Psoas muscle (tissue), 8 donors: ENCODE results near the gene SQSTM1. TPM values are rescaled to one million over a fixed set of nuclear protein-coding genes. Genes with fewer than 3 reads are reported as not detected.

ENCODE experiments used
- ATAC-seq, 4 donors: fragments of 200-7000 bp; cut with Tn5 transposase; one replicate each; pipeline ENCODE4 v1.9.1; 2020; ENCODE audit warnings: moderate library complexity in 3 of 4, mild to moderate bottlenecking in 2 of 4
- DNase-seq, 2 donors: peaks; one replicate each; pipeline ENCODE4 v3.0.0-alpha.2; 2020
- H3K27ac ChIP-seq: fragments of 200-600 bp; one replicate; pipeline ENCODE4 v1.8.0; 2022
- H3K27me3 ChIP-seq, 3 donors: fragments of 200-600 bp in 1 of 3; one replicate each; pipeline versions ENCODE4 v1.6.1 to v1.8.0; 2013 to 2022; ENCODE audit warnings: low read length in 2 of 3, mild to moderate bottlenecking in 2 of 3, moderate library complexity in 1 of 3; ENCODE audit not compliant: insufficient read depth in 3 of 3
- H3K36me3 ChIP-seq, 2 donors: fragments of 200-600 bp in 1 of 2; one replicate each; pipeline versions ENCODE4 v1.6.1 to v1.8.0; 2013 to 2022; ENCODE audit warnings: low read depth in 1 of 2, mild to moderate bottlenecking in 1 of 2, moderate library complexity in 1 of 2; ENCODE audit not compliant: insufficient read depth in 1 of 2
- H3K4me1 ChIP-seq: fragments of 200-600 bp; one replicate; pipeline ENCODE4 v1.8.0; 2022
- H3K4me3 ChIP-seq: fragments of 200-600 bp; one replicate; pipeline ENCODE4 v1.8.0; 2022; ENCODE audit warnings: mild to moderate bottlenecking
- H3K9me3 ChIP-seq: fragments of 200-600 bp; one replicate; pipeline ENCODE4 v1.8.0; 2022
- WGBS, 3 donors: extraction: QIAGEN DNeasy Blood & Tissue Kit; methylation state at CpG; one replicate each; pipeline versions ENCODE4 v1.1.6 to v1.1.7; 2013; 5-methylcytosine and 5-hydroxymethylcytosine counted together
- intact Hi-C, 2 donors: fragments of 100-400 bp; cut with DNase I; formaldehyde crosslinking; loops; one replicate each; pipeline versions ENCODE4 v1.11.0 to v1.14.2; 2022
- polyA plus RNA-seq, 3 donors: library from polyadenylated mRNA; stranded (reverse); fragments of 200-250 nt; gene quantifications; one replicate each; pipeline ENCODE4 v1.2.3, GENCODE V29; 2013
- total RNA-seq, 4 donors: library from RNA; stranded (reverse); fragmentation: NEBNext Ultra II Directional in 2 of 4; extraction: Animal tissue kit (Norgen Biotek cat#: 25700) in 2 of 4; gene quantifications; one replicate each; pipeline versions ENCODE4 v1.2.1 to v1.2.4, GENCODE V29; 2021 to 2023
- TF ChIP-seq, protein P1 (sequence below): fragments of 200-600 bp; IDR thresholded peaks from one replicate; pipeline ENCODE4 v1.8.0; 2022; ENCODE audit warnings: antibody characterized with exemption
- donor health status: healthy with polysubstance abuse.
- donor health status: DM: no; HTN: no; CAD: no; lungs with moderate emphysema.
- donor health status: Bipolar disorder and iron deficiency.
- donor health status: healthy.
- donor health status: DM: yes; HTN: yes; CAD: no.
- donor health status: DM: no; HTN: no; CAD: no.
- donor health status: DM: no; HTN: no; CAD: no.
- donor health status: DM: yes; HTN: yes; CAD: no.

SQSTM1 gene
- total and polyA plus RNA-seq, 7 donors, result 463 to 1,199 (median 707) TPM

DNA sequence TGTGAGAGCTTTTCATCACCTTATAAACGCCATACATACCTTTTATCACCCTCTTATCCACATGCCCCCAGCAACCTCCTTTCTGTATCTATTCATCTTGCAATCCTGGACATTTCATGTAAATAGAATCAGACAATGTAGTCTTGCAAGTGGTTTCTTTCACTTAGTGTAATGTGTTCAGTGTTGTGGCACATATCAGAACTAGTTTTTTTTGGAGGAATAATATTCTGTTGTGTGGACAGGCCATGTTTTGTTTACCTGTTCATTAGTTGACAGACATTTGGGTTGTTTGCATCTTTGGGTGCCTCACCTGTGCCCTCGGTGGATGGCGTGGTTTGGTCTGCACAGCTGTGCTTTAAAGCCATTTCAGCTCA lies 1.3 kb downstream of the SQSTM1 start:
- H3K27me3 ChIP-seq, result no peaks in the 10 kb centered on the region
- TF ChIP-seq, protein P1, sequence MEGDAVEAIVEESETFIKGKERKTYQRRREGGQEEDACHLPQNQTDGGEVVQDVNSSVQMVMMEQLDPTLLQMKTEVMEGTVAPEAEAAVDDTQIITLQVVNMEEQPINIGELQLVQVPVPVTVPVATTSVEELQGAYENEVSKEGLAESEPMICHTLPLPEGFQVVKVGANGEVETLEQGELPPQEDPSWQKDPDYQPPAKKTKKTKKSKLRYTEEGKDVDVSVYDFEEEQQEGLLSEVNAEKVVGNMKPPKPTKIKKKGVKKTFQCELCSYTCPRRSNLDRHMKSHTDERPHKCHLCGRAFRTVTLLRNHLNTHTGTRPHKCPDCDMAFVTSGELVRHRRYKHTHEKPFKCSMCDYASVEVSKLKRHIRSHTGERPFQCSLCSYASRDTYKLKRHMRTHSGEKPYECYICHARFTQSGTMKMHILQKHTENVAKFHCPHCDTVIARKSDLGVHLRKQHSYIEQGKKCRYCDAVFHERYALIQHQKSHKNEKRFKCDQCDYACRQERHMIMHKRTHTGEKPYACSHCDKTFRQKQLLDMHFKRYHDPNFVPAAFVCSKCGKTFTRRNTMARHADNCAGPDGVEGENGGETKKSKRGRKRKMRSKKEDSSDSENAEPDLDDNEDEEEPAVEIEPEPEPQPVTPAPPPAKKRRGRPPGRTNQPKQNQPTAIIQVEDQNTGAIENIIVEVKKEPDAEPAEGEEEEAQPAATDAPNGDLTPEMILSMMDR, result no peak
- DNase-seq (no peak), ATAC-seq (no peak)
- peak overlapping the region; percentile 99 for H3K4me3 ChIP-seq
- H3K36me3 ChIP-seq, result peaks cover 9 to 54% of the 10 kb centered on the region in 2 donors
- peaks cover 73% of the 10 kb centered on the region for H3K4me1 ChIP-seq
- peak overlapping the region; percentile 100 for H3K27ac ChIP-seq
- no peaks in the 10 kb centered on the region for H3K9me3 ChIP-seq
- intact Hi-C loops, result no loop called here
- 45 to 63% (median 52%) methylated on average over 3 of the region's 3 CpGs for WGBS, 3 donors

DNA sequence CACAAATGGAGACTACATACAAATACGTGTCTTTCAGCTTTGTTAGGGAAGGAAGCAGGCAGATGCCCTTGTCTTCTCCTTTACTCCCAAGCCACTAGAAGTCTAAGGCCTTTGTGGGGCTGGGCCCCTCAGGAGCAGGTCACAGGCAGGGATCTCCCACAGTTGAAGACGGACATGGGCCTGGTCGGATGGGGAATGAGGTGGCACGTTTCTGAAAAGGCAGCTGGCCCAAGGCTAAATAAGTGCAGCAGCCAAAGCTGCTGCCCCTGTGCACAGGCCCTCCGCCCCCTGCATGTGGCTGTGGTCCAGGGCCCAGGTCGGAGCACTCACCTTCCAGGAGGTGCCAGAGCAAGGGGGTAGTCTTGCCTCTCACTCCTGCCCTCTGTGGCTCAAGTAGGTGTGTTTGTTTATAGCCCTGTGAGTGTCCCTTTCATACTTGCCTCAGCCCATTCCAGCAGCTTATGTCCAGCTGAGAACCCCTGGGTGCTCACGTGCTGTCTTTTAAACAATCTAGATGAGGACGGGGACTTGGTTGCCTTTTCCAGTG lies 1.8 kb downstream of the SQSTM1 start:
- Histone ChIP-seq H3K4me1 (peaks cover 73% of the 10 kb centered on the region), H3K27ac (peak overlapping the region; percentile 100), H3K9me3 (no peaks in the 10 kb centered on the region), H3K27me3 (no peaks in the 10 kb centered on the region), H3K4me3 (peak overlapping the region; percentile 99), H3K36me3 (peaks cover 10 to 59% of the 10 kb centered on the region in 2 donors)
- TF ChIP-seq, protein P1, result no peak
- DNase-seq, result no peak
- 26 to 51% (median 29%) methylated on average over 8 of the region's 8 CpGs for WGBS, 3 donors
- ATAC-seq, result no peak
- intact Hi-C loops, result no loop called here

- Histone ChIP-seq H3K27me3 (no peaks in the 10 kb centered on the region), H3K9me3 (no peaks in the 10 kb centered on the region), H3K27ac (peak overlapping the region; percentile 100), H3K4me1 (peaks cover 74% of the 10 kb centered on the region), H3K36me3 (peaks cover 10 to 75% of the 10 kb centered on the region in 2 donors), H3K4me3 (peak overlapping the region; percentile 99)
- ATAC-seq (no peak), DNase-seq (peak in 1 of 2 donors; percentile 45)
- WGBS, 3 donors, result 78 to 90% (median 81%) methylated on average over 22 of the region's 22 CpGs
- TF ChIP-seq, protein P1, result no peak
- intact Hi-C loops, result no loop called here
Measured at GRCh38 chr5:179823937-179824744, 3.4 kb downstream of the SQSTM1 start.

DNA sequence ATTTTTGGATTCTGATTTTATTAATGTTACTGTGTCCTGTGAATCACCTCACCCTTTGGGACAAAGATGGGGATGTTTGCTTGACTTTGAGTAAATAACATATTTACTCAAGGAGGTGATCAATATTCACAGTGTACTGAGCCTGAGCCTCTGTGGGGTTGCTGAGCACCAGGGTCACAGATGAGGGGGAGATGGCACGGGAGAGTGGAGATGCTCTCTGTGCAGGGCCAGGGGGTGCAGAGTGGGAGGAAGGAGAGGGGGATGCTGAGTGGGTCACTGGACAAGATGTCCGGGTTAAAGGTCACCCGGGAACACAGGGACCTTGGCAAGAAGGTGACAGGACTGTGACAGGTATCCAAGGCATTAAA lies 4.0 kb downstream of the SQSTM1 start:
- Histone ChIP-seq H3K4me3 (peak overlapping the region; percentile 99), H3K4me1 (peaks cover 74% of the 10 kb centered on the region), H3K9me3 (no peaks in the 10 kb centered on the region), H3K27ac (no peak overlapping the region), H3K36me3 (peaks cover 10 to 81% of the 10 kb centered on the region in 2 donors), H3K27me3 (no peaks in the 10 kb centered on the region)
- ATAC-seq (no peak), DNase-seq (no peak)
- WGBS, 3 donors, result 65 to 81% (median 67%) methylated on average over 3 of the region's 3 CpGs
- intact Hi-C loops, result no loop called here
- TF ChIP-seq, protein P1, result no peak
